Stimulated activated CD4-positive, alpha-beta T cell treated with anti-CD3 and anti-CD28 coated beads, Interleukin-4, amount 100 ng/mL, for 48 hours (primary cell): Measurements from ENCODE around the gene PRTG.
"Not testable (repeated sequence)": the region's sequence is repeated elsewhere in the genome, so short reads cannot be mapped to it uniquely, and the experiment has no call there.

ENCODE experiments used
- DNase-seq, 2 donors: peaks; one replicate each; pipeline ENCODE4 v3.0.0-alpha.2; 2020; ENCODE audit warnings: low read depth in 2 of 2

PRTG gene

GRCh38 chr15:55696221-55696620, 46.7 kb downstream of the PRTG start:
- no peak for DNase-seq

- DNase-seq, result no peak
Measured at GRCh38 chr15:55695432-55695831, 47.5 kb downstream of the PRTG start.

DNA sequence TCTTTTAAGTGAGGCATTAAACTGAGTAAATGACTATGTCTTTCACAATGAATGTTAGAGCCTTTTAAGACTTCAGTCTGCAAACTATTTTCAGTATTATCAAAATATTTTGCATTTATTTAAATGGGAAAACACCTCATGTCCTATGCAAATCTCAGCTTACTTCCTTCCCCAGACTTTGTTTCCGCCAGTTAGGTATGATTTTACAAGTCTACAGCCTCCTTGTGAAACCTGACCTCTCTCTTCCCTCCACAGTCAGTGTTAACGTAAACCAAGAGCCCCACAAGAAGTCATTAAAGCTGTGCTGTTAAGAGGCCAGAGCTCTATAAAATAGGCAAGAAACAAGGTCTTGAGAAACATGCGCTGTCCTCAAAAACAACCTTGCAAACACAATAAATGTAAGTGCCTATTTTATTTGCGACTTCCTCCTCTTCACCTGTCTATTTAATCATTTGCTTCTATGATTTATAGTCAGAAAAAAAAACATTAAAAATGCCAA, 48.3 kb downstream of the PRTG start:
- DNase-seq, result no peak

DNA sequence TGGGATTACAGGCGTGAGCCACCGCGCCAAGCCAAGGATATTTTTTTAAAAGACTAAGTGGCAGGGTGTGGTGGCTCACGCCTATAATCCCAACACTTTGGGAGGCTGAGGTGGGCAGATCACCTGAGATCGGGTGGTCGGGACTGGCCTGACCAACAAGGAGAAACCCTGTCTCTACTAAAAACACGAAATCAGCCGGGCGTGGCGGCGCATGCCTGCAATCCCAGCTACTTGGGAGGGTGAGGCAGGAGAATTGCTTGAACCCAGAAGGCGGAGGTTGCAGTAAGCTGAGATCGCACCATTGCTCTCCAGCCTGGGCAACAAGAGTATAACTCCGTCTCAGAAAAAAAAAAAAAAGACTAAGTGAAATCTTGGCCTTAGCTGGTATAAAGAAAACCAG, 49.8 kb downstream of the PRTG start:
- not testable (repeated sequence) for DNase-seq

GRCh38 chr15:55687792-55688191, 55.2 kb downstream of the PRTG start:
- DNase-seq, result no peak

DNA sequence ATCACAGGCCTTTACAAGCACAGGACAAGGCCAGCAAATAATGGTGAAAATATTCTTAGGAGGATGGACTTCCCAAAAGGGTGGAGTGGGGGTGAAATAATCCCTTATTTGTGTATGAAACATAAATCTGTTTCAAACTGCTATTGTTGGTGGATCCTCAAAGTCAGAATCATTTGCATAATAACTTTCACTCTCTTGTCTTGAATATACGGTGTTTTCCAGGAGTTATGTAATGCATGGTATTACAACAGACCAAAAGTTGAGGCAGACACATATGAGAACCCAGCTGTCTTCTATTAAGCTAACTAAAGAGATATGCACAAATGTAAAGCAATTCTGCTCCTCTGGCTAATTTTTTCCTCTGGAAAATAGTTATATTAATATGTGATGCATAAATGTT, 57.7 kb downstream of the PRTG start:
- DNase-seq, result no peak

DNA sequence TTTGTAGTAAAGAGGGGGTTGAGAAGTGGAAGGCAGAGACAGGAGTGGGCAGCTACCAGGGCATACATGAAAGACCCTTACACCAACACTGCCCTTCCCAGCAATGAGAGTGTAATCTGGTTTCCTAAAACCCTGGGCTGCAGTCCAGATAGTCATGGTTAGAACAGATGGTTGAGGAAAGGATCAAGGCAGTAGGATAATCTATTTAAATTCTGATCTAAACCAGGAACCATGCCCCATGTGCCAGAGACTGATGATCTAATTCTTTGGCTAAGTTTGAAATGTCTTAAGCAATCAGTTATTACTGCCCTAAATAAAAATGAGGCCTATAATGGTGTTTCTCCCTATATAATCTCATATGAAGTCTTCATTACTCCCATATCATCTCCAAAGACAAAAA, 59.6 kb downstream of the PRTG start:
- DNase-seq, result no peak

GRCh38 chr15:55681631-55682030, 61.3 kb downstream of the PRTG start:
- DNase-seq, result no peak

DNA sequence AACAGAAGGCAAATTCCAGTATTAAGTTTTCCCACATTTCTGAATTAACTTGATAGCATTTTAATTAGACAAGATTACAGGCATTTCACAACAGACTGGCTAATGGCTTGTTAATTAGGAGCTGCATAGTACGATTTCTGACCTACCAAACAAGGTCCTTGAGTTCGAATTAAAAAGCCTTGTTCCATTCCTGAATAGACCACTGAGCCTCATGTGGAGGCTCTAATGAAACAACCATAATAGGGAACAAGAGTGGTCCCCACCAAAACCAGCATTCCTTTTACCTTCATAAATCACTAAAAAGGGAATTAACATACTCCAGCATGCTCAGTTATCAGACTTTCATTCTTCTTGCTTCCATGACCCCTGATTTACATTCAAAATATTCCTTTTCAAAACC, 66.4 kb downstream of the PRTG start:
- no peak for DNase-seq

DNA sequence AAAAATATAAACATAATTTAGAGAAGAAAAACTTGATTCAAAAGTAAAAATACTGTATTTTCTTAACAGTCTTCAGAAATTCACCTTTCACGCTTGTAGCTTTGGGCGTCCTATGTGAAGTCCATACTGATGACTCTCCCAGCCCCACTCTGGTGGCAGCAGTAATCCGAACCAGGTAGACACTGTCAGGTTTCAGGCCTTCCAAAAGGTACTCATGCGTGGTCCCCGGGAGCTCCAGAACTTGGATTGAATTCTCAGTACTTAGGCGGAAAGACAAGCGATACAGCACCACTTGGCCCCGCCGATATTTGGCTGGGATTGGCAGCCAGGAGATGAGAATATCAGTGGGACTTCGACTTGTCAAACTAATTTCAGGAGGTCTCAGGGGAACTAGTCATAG, 69.7 kb downstream of the PRTG start:
- DNase-seq, result no peak

DNA sequence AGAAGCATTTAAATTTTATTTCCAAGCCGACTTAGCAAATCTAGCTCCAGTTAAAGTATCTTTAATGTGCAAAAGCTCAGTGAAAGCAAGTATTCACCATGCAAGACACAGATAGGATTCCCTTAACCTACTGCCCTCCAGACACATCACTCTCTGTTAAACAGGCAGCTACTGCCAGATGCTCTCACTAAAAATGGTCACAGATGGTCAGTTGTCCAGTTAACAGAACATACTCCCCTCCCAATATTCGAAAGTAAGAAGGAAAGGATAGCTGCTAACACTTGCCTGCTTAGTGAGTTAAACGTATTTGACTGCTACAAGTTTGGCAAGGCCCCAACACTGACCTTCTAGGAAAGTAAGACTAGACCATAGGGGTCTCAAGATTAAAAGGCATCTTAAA, 73.7 kb downstream of the PRTG start:
- DNase-seq, result no peak

DNA sequence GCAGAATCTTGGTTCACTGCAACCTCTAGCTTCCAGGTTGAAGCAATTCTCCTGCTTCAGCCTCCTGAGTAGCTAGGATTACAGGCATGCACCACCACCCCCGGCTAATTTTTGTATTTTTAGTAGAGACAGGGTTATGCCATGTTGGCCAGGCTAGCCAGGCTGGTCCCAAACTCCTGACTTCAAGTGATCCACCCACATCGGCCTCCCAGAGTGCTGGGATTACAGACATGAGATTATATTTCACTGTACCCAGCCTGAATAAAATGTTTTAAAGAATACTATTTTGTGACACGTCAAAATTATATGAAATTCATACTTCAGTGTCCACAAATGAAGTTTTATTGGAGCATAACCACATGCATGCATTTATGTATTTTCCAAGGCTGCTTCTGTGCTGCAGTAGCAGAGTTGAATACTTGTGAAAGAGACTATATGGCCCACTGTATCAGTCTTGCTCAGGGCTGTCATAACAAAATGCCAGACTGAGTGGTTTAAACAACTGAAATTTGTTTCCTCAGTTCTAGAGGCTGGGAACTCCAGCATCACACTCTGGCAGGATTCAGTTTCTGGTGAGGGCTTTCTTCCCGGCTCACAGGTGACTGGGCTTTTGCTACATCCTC, 77.2 kb downstream of the PRTG start:
- no peak for DNase-seq

GRCh38 chr15:55661428-55661827, 81.5 kb downstream of the PRTG start:
- DNase-seq, result no peak

DNA sequence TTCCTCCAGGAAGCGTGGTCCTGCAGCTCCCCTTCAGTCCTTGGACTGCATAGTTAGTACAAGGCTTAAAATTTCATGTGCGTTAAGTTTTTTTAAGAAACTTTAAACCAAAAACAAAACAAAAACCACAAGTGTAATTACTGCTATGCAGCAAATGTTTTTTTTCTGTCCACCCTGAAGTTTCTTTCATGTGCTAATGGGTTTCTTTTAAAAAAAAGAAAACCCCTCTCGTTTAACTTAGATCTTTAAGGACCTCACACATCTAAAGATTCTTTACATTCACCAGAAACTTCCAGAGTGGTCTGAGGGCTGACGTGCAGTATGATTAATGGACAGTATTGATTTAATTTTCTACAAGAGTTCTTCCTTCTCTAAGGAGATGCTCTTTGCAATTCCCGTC, 82.8 kb downstream of the PRTG start:
- no peak for DNase-seq

- DNase-seq, result no peak
Measured at GRCh38 chr15:55659481-55659880, 83.5 kb downstream of the PRTG start.

GRCh38 chr15:55658886-55659285, 84.1 kb downstream of the PRTG start:
- no peak for DNase-seq

DNA sequence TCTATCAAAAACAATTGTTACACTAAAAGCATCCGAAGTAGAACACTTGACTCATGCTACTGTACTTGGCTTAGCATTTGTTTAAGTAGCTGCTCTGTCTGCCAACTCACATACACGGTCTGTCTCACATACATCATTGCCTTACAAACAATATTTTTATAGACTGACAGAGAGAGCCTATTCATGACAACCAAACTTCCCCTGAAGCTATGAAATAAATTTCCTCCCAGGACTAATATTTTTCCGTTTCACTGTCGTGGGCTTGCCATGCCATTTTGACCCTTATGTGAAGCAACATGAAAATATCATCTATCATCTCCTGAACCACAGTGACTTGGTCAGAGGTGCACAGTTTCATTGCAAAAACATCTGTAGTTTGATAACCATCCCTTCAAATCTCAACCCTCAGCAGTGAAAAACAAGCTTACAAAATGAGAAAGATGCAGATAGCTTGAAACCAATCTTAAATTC, 88.4 kb downstream of the PRTG start:
- no peak for DNase-seq

GRCh38 chr15:55652909-55653495, 90.0 kb downstream of the PRTG start:
- DNase-seq, result no peak

DNA sequence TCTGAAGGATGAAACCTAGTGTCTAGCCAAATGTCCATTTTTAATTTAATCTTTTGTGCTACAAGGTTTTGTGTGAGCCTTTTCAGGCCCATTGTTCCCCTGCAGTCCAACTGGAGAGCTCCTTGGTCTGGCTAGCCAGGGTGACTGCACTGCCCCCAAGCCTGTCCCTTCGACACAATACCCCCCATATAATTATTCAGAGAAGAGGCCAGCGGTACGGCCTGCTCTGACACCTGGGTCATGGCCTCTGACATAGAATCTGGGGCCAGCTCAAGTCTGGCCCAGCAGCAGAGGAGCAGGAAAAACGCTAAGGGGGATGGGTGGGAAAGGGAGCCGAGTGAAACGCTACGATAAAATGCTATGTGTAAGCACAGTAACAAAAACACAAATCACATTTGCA, 90.6 kb downstream of the PRTG start:
- no peak for DNase-seq

DNA sequence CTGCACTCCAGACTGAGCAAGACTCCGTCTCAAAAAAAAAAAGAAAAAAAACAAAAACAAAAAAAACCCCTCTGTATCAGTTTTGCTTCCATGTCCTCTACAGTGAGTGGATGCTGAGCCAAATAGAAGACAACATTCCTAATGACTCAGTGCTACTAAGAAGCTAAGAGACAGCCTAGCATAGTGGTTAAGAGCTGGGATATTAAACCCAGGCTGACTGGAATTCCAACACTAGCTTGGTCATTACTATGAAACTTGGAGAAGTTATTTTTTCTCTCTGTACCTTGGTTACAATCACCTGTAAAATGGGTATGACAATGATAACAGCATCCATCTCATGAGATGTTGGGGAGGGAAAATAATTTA, 93.9 kb downstream of the PRTG start:
- no peak for DNase-seq

GRCh38 chr15:55638764-55639163, 104.2 kb downstream of the PRTG start:
- no peak for DNase-seq

DNA sequence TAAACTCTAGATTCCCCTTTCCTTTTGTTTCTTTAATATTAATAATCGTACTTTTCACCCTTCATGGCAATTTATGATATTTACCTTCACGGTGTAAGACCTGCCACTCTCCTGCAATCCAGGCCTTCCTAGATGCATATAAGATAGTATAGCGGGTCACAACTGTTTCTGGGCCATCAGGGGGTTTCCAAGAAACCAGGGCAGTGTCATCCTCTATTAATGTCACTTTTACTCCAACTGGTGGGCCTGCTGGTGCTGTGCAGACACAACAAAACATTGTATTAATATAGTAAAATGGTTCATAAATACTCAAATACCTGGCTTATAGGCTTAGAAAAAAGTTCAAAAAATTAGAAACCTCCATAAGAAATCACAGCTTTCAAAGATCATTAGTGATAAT, 105.9 kb downstream of the PRTG start:
- no peak for DNase-seq

- DNase-seq, result no peak
Measured at GRCh38 chr15:55633731-55634130, 109.2 kb downstream of the PRTG start.

DNA sequence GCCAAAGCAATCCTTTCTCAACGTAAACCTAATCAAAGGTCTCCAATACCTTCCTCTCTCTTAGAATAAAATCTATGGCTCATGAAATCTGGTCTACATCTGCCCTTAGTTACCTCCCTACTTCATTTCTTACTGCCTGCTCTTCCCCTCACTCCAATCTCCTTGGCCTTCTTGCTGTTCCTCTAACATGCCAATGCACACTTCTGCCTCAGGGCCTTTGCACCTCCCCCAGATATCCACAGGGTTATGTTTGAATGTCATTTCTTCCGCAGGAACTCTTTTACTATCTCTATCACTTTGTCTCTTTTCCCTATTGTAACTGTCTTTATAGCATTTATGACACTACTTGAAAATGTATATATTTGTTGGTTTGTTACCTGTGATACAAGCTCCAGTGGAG, 110.5 kb downstream of the PRTG start:
- no peak for DNase-seq
